HG03025 (cell line): Measurements from ENCODE around the gene FUZ.

ENCODE experiments used
- ATAC-seq: cut with Tn5 transposase; IDR thresholded peaks from one replicate; pipeline ENCODE4 v1.9.1; 2021; ENCODE audit warnings: mild to moderate bottlenecking, moderate library complexity; ENCODE audit not compliant: unreplicated experiment, low FRiP score

The FUZ gene

GRCh38 chr19:49812997-49813861 is at the start of gene FUZ:
Gene FUZ, minus strand, starts transcription at chr19:49813292. Its CDS starts 186 bp downstream, at chr19:49813106.
- no peak for ATAC-seq

DNA sequence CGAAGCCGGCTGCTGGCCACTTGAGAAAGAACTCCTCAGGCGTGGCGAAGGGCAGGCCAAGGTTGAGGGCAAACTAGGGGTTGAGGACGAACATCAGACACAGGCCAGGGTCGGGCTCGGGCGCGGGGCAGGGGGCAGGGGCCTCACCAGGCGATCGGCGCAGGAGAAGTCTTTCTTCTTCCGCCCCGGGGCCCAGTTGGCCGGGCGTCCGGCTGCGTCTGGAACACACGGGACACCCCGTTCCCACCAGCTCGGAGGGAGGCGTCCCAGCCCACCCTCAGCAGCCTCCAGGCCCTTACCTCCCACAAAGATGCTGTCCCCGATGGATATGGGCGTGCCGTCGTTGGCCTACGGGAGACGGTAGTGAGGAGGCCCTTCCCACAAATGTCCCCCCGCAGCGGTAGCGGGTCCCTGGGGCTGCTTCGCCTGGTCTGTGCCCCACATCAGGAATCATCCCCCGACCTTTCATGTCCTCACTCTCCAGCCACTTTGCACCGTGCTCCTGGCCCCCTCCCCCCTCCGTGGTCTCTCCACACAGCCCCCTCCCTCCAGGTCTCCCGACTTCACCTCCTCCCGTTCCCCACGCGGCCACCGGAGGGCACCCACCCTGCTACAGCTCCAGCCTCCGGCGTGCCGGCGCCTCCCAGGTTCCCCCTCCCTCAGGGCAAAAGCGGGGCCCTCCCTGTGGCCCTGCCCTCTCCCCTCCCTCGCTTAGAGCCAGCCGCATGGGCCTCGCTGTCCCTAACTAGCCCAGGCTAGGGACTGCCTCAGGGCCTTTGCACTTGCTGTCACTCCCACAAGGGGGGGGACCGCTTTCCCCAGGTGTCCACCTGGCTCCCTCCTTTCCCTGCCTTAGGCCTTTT is 49.5 kb upstream of the FUZ start:
- ATAC-seq = no peak

DNA sequence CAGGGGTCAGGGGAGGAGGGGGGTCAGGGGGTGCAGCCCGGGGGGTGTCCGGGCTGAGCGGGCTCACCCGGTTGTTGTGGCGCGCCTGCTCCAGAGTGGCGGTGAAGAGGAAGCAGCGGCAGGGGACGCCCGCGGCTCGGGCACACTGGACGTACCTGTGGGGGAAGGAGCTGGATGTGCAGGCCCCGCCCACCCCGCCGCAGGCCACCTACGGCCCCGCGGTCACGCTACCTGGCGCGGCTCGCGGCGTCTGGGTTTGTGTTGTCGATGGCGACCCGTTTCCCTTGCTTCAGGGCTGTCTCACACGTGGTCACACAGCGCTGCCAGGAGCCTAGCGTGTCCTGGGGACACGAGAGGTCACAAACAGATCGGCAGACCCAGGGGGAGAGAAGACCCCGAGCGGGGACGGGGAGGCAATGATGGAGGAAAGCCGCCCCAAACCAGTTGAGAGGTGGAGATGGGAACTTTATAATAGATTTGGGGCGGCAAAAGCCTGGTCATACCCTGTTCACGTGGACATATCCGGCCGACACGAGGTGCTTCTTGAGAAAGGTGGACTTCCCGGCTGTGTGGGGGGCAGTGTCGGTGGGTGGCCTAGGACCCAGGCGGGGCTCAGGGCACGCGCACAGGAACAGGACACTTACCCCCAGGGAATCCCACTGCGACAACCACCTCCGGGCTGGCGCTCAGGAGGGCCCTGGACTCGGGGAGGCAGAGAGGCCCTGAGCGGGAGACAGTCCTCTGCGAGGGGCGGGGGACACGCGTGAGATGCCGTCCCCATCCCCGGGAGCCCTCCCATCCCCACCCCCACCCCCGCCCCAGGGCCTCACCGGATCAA is 48.7 kb upstream of the FUZ start:
- no peak for ATAC-seq

DNA sequence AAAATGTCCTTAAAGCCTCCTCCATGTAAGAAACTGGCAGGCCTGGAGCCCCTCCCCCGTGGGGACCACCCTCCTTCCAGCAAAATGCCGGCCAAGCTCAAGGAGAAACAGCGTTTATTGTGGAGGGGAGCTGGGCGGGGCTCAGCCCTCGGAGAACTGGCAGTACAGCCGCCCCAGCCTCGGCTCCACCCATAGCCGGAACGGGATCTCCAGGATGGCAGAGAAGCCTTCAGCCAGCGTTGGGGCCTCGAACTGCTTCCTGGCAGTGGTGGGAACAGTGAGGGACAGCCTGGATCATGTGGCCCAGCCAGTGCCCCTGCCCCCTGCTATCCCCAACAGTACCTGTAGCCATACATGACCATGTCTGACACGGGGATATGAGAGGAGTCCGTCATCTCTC is 48.0 kb upstream of the FUZ start:
- no peak for ATAC-seq

GRCh38 chr19:49860336-49861102 is 47.4 kb upstream of the FUZ start:
- ATAC-seq = no peak

DNA sequence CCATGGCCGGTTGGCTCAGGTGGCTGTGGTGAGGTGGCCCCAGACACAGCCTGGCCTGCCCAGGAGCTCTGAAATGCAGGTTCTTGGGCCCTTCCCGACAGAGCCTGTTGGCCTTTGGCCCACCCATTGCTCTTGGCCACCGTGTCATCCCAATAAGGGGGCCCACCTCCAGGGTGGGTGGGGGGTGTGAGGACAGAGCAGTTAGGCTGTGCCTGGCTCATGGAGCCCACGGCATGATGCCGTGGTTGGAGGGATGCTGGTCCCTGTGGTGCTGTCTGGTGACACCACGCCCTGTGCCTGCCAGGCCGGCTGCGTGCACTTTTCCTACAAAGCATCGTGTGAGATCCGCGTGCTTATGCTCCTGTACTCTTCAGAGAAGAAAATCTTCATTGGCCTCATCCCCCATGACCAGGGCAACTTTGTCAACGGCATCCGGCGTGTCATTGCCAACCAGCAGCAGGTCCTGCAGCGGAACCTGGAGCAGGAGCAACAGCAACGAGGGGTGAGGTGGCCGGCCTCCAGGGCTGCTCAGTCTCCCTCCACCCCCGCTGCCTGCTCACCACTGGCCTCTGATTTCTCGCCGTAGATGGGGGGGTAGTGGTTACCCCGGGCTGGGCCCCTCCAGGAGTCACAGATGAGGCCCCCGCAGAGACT is 46.7 kb upstream of the FUZ start:
- ATAC-seq = no peak

GRCh38 chr19:49858088-49858985 is 45.2 kb upstream of the FUZ start:
- no peak for ATAC-seq

DNA sequence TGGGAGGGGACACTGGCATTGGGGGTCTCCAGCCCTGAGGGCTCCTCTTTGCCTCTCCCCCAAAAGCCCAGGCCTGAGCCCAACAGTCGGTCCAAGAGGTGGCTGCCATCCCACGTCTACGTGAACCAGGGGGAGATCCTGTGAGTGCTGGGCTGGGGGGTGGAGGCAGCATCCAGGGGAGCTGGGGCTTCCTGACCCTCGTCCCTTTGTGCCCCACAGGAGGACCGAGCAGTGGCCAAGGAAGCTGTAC is 44.7 kb upstream of the FUZ start:
- no peak for ATAC-seq

GRCh38 chr19:49857061-49857837 is 44.2 kb upstream of the FUZ start:
- ATAC-seq = no peak

DNA sequence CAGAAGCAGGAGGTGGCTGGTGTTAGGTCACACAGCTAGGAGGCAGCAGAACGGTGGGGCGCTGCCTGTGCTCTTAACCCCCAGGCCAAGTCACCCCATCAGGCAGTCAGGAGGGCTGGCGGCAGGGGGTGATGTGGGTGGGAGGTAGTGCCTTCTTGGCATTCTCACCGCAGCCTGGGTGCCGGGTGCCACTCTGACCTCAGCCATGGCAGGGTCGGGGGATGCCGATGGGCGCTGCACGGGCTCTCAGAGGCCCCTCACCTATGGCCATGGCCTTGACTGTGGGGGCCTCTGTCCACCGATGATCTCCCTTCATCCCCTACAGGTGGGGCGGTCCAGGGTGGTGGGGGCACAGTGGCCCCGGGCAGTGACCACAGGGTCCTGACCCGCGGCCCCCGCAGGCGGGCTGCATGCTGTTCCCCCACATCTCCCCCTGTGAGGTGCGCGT is 43.5 kb upstream of the FUZ start:
- ATAC-seq = no peak

DNA sequence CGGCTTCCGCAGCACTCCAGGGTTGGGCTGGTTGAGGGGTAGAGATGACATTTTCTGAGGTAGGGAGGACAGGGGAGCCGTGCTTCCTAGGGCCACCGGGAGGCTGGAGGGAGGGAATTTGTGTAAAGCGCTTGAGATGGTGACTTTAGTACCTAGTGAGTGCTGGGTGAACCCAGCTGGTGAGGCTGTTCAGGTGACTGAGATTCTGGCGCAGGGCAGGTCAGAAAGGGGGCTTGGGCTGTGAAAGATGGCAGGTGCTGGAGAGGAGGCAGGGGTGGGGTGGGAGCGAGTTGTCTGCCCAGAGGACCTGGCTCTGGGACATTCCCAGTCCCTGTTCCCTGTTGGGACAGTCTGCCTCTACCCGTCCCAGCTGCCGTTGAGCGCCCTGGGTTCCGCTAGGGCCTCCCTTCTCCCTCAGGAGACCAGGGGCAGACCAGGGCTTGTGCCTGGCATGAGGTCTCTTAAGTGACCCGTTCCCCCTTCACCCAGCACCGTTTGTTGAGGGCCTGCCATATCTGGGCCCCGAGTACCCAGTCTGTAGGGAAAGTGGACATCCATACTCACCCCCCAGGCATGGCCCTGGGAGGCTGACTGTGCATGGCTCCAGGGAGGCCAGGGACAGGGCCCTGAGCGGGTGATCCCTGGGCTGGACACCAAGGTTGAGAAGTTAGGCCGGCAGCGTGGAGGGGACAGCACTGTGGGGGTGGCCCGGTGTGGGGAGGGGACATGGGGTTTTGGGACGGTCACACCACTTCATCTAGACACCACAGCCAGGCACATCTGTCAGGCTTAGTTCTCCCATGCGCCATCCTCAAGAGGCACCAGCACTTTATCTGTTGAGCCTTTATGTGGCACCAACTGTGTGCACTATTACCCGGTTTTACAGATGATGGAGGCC is 42.8 kb upstream of the FUZ start:
- no peak for ATAC-seq

- ATAC-seq = no peak
Observed at GRCh38 chr19:49855277-49855675, 42.2 kb upstream of the FUZ start.

- no peak for ATAC-seq
Observed at GRCh38 chr19:49854378-49855263, 41.5 kb upstream of the FUZ start.

GRCh38 chr19:49853852-49854377 is 40.8 kb upstream of the FUZ start:
- ATAC-seq = no peak

- no peak for ATAC-seq
Observed at GRCh38 chr19:49852631-49853126, 39.6 kb upstream of the FUZ start.
